Measurements from ENCODE around the gene SIGLEC12. TPM values are rescaled to one million over a fixed set of nuclear protein-coding genes. Genes with fewer than 3 reads are reported as not detected.

The SIGLEC12 gene
- polyA plus RNA-seq, 1 donor from 2014 or later = 1.1 TPM

GRCh38 chr19:51539821-51540366, 38.3 kb upstream of the SIGLEC12 start:
- peaks cover 0 to 2% (median 0%) of the 10 kb centered on the region in 3 donors for H3K9me3 Mint-ChIP-seq
- H3K4me3 Mint-ChIP-seq = no peak overlapping the region
- peaks cover 25 to 31% (median 27%) of the 10 kb centered on the region in 3 donors for H3K4me1 Mint-ChIP-seq
- H3K27me3 Mint-ChIP-seq = peaks cover 2% of the 10 kb centered on the region
- no peak overlapping the region for H3K27ac Mint-ChIP-seq
- peaks cover 4% of the 10 kb centered on the region for H3K36me3 Mint-ChIP-seq

- H3K4me3 Mint-ChIP-seq = peak overlapping the region; percentile 16 to 85 (median 58)
These were observed 33.9 kb upstream of the SIGLEC12 start for GRCh38 chr19:51535535-51535934.

GRCh38 chr19:51531349-51532315, 30.0 kb upstream of the SIGLEC12 start, which contains the start of gene SIGLEC6:
Gene SIGLEC6, minus strand, starts transcription at chr19:51531670. Its CDS starts 22 bp downstream, at chr19:51531648.
- Mint-ChIP-seq H3K36me3 (peaks cover 6% of the 10 kb centered on the region), H3K27me3 (no peaks in the 10 kb centered on the region), H3K4me1 (peaks cover 44 to 77% (median 59%) of the 10 kb centered on the region in 3 donors), H3K4me3 (peak within 1 kb of the TSS; percentile 86 to 96 (median 94)), H3K9me3 (no peaks in the 10 kb centered on the region), H3K27ac (peak within 1 kb of the TSS; percentile 27 to 90 (median 71))

More at GRCh38 chr19:51535535-51535934, 33.9 kb upstream of the SIGLEC12 start:
- Mint-ChIP-seq H3K27ac (peak overlapping the region; percentile 2 to 25 (median 5)), H3K27me3 (no peaks in the 10 kb centered on the region), H3K4me1 (peaks cover 34 to 50% (median 37%) of the 10 kb centered on the region in 3 donors), H3K9me3 (peaks cover 0 to 2% (median 0%) of the 10 kb centered on the region in 3 donors), H3K36me3 (no peaks in the 10 kb centered on the region)

GRCh38 chr19:51530616-51531015, 29.0 kb upstream of the SIGLEC12 start:
- H3K4me3 Mint-ChIP-seq = peak overlapping the region; percentile 86 to 96 (median 94)
- peaks cover 45 to 71% (median 59%) of the 10 kb centered on the region in 3 donors for H3K4me1 Mint-ChIP-seq
- H3K27ac Mint-ChIP-seq = peak overlapping the region; percentile 27 to 71 (median 45)
- H3K27me3 Mint-ChIP-seq = no peaks in the 10 kb centered on the region
- no peaks in the 10 kb centered on the region for H3K9me3 Mint-ChIP-seq
- H3K36me3 Mint-ChIP-seq = peaks cover 6% of the 10 kb centered on the region

- H3K36me3 Mint-ChIP-seq = peaks cover 9% of the 10 kb centered on the region
These were observed 27.7 kb upstream of the SIGLEC12 start for GRCh38 chr19:51529301-51529700.

GRCh38 chr19:51525651-51526050, 24.1 kb upstream of the SIGLEC12 start:
- Mint-ChIP-seq H3K36me3 (peaks cover 12% of the 10 kb centered on the region), H3K4me3 (peak overlapping the region in 1 of 4 donors; percentile 42), H3K27ac (peak overlapping the region in 1 of 3 donors; percentile 81), H3K27me3 (no peaks in the 10 kb centered on the region), H3K4me1 (peaks cover 26 to 63% (median 45%) of the 10 kb centered on the region in 3 donors), H3K9me3 (peaks cover 0 to 3% (median 3%) of the 10 kb centered on the region in 3 donors)

More at GRCh38 chr19:51529301-51529700, 27.7 kb upstream of the SIGLEC12 start:
- Mint-ChIP-seq H3K4me1 (peaks cover 34 to 62% (median 57%) of the 10 kb centered on the region in 3 donors), H3K9me3 (no peaks in the 10 kb centered on the region), H3K27ac (peak overlapping the region in 1 of 3 donors; percentile 74), H3K27me3 (no peaks in the 10 kb centered on the region), H3K4me3 (peak overlapping the region; percentile 10 to 94 (median 52))

- peaks cover 26 to 62% (median 41%) of the 10 kb centered on the region in 3 donors for H3K4me1 Mint-ChIP-seq
- peaks cover 12% of the 10 kb centered on the region for H3K36me3 Mint-ChIP-seq
- H3K27ac Mint-ChIP-seq = peak overlapping the region in 2 of 3 donors; percentile 51 to 81
- no peaks in the 10 kb centered on the region for H3K27me3 Mint-ChIP-seq
- H3K9me3 Mint-ChIP-seq = peaks cover 0 to 3% (median 3%) of the 10 kb centered on the region in 3 donors
- peak overlapping the region in 1 of 4 donors; percentile 77 for H3K4me3 Mint-ChIP-seq
These were observed 23.2 kb upstream of the SIGLEC12 start for GRCh38 chr19:51524666-51525264.

- Mint-ChIP-seq H3K4me1 (peaks cover 18 to 37% (median 23%) of the 10 kb centered on the region in 3 donors), H3K36me3 (peaks cover 11% of the 10 kb centered on the region), H3K27me3 (no peaks in the 10 kb centered on the region), H3K9me3 (peaks cover 0 to 9% (median 7%) of the 10 kb centered on the region in 3 donors), H3K4me3 (no peak overlapping the region), H3K27ac (peak overlapping the region in 1 of 3 donors; percentile 8)
These were observed 20.2 kb upstream of the SIGLEC12 start for GRCh38 chr19:51521781-51522180.

GRCh38 chr19:51521357-51521756, 19.8 kb upstream of the SIGLEC12 start:
- Mint-ChIP-seq H3K36me3 (peaks cover 11% of the 10 kb centered on the region), H3K27ac (no peak overlapping the region), H3K4me3 (no peak overlapping the region), H3K27me3 (no peaks in the 10 kb centered on the region), H3K4me1 (peaks cover 14 to 33% (median 19%) of the 10 kb centered on the region in 3 donors), H3K9me3 (peaks cover 0 to 9% (median 7%) of the 10 kb centered on the region in 3 donors)

GRCh38 chr19:51520728-51521127, 19.1 kb upstream of the SIGLEC12 start:
- H3K36me3 Mint-ChIP-seq = peaks cover 11% of the 10 kb centered on the region
- no peak overlapping the region for H3K27ac Mint-ChIP-seq
- H3K27me3 Mint-ChIP-seq = no peaks in the 10 kb centered on the region
- H3K4me1 Mint-ChIP-seq = peaks cover 10 to 35% (median 16%) of the 10 kb centered on the region in 3 donors
- H3K9me3 Mint-ChIP-seq = peaks cover 0 to 9% (median 7%) of the 10 kb centered on the region in 3 donors
- H3K4me3 Mint-ChIP-seq = no peak overlapping the region

GRCh38 chr19:51514866-51515481, 13.4 kb upstream of the SIGLEC12 start:
- Mint-ChIP-seq H3K27ac (no peak overlapping the region), H3K27me3 (peaks cover 2% of the 10 kb centered on the region), H3K4me3 (peak overlapping the region in 1 of 4 donors; percentile 72), H3K9me3 (peaks cover 0 to 6% (median 5%) of the 10 kb centered on the region in 3 donors), H3K36me3 (peaks cover 5% of the 10 kb centered on the region), H3K4me1 (peaks cover 9 to 13% (median 13%) of the 10 kb centered on the region in 3 donors)

GRCh38 chr19:51513968-51514367, 12.4 kb upstream of the SIGLEC12 start:
- peaks cover 2% of the 10 kb centered on the region for H3K27me3 Mint-ChIP-seq
- H3K36me3 Mint-ChIP-seq = peaks cover 4% of the 10 kb centered on the region
- no peak overlapping the region for H3K27ac Mint-ChIP-seq

GRCh38 chr19:51511353-51511752, 9.8 kb upstream of the SIGLEC12 start:
- no peak overlapping the region for H3K27ac Mint-ChIP-seq
- no peaks in the 10 kb centered on the region for H3K9me3 Mint-ChIP-seq
- no peak overlapping the region for H3K4me3 Mint-ChIP-seq
- H3K4me1 Mint-ChIP-seq = peaks cover 9 to 12% (median 11%) of the 10 kb centered on the region in 3 donors
- H3K36me3 Mint-ChIP-seq = no peaks in the 10 kb centered on the region
- peaks cover 2% of the 10 kb centered on the region for H3K27me3 Mint-ChIP-seq

More at GRCh38 chr19:51513968-51514367, 12.4 kb upstream of the SIGLEC12 start:
- H3K4me3 Mint-ChIP-seq = no peak overlapping the region
- peaks cover 9 to 13% (median 13%) of the 10 kb centered on the region in 3 donors for H3K4me1 Mint-ChIP-seq
- peaks cover 0 to 6% (median 3%) of the 10 kb centered on the region in 3 donors for H3K9me3 Mint-ChIP-seq
